H9 (cell line): ENCODE measurements around the gene MGP. TPM values are rescaled to one million over a fixed set of nuclear protein-coding genes. Genes with fewer than 3 reads are reported as not detected.

Experiments
- DNase-seq: peaks from one replicate; pipeline ENCODE4 v3.0.0-alpha.2; 2017
- H2AFZ ChIP-seq: one replicate; pipeline ENCODE4 v1.6.1; 2013; ENCODE audit warnings: mild to moderate bottlenecking, low read length, control low read depth, moderate library complexity
- H2AK5ac ChIP-seq: 2 replicates; pipeline ENCODE4 v1.6.1; 2013; ENCODE audit warnings: low read length, control low read depth, mixed read lengths; ENCODE audit not compliant: insufficient read length
- H2BK120ac ChIP-seq: one replicate; pipeline ENCODE4 v1.6.1; 2013; ENCODE audit warnings: low read depth, mild to moderate bottlenecking, low read length, control low read depth, inconsistent platforms; ENCODE audit not compliant: poor library complexity, severe bottlenecking
- H2BK12ac ChIP-seq: 2 replicates; pipeline ENCODE4 v1.6.1; 2013; ENCODE audit warnings: low read length, control low read depth, mixed read lengths, low read depth; ENCODE audit not compliant: insufficient read length
- H2BK15ac ChIP-seq: 2 replicates; pipeline ENCODE4 v1.6.1; 2013; ENCODE audit warnings: low read depth, low read length, control low read depth
- H2BK20ac ChIP-seq: one replicate; pipeline ENCODE4 v1.6.1; 2013; ENCODE audit warnings: low read depth, mild to moderate bottlenecking, low read length, control low read depth, inconsistent platforms; ENCODE audit not compliant: poor library complexity, severe bottlenecking
- H2BK5ac ChIP-seq: 2 replicates; pipeline ENCODE4 v1.6.1; 2013; ENCODE audit warnings: low read length, control low read depth, mixed read lengths; ENCODE audit not compliant: insufficient read length
- H3K14ac ChIP-seq: 2 replicates; pipeline ENCODE4 v1.6.1; 2013; ENCODE audit warnings: low read length, control low read depth; ENCODE audit not compliant: insufficient read depth
- H3K18ac ChIP-seq: 2 replicates; pipeline ENCODE4 v1.6.1; 2013; ENCODE audit warnings: low read depth, mild to moderate bottlenecking, mixed read lengths, low read length, control low read depth; ENCODE audit not compliant: insufficient read length
- H3K23ac ChIP-seq: 2 replicates; pipeline ENCODE4 v1.6.1; 2013; ENCODE audit warnings: low read length, control low read depth, mixed read lengths, low read depth; ENCODE audit not compliant: insufficient read length
- H3K23me2 ChIP-seq: 2 replicates; pipeline ENCODE4 v1.6.1; 2013; ENCODE audit warnings: low read depth, mild to moderate bottlenecking, mixed read lengths, low read length, control low read depth; ENCODE audit not compliant: insufficient read length, poor library complexity, severe bottlenecking
- H3K27ac ChIP-seq: 2 replicates; pipeline ENCODE4 v1.5.1; 2013; ENCODE audit warnings: low read length, control low read depth, mixed read lengths, low read depth; ENCODE audit not compliant: insufficient read length
- H3K27me3 ChIP-seq: 2 replicates; pipeline ENCODE4 v1.6.1; 2013; ENCODE audit warnings: low read length, control low read depth, inconsistent platforms; ENCODE audit not compliant: insufficient read depth
- H3K4ac ChIP-seq: 2 replicates; pipeline ENCODE4 v1.6.1; 2013; ENCODE audit warnings: low read depth, mild to moderate bottlenecking, control low read depth, inconsistent platforms, low read length, moderate library complexity
- H3K4me1 ChIP-seq: 2 replicates; pipeline ENCODE4 v1.6.1; 2013; ENCODE audit warnings: low read length, control low read depth, inconsistent platforms; ENCODE audit not compliant: insufficient read depth
- H3K4me2 ChIP-seq: 2 replicates; pipeline ENCODE4 v1.6.1; 2013; ENCODE audit warnings: low read length, control low read depth, mixed read lengths; ENCODE audit not compliant: insufficient read length, insufficient read depth
- H3K56ac ChIP-seq: 2 replicates; pipeline ENCODE4 v1.6.1; 2013; ENCODE audit warnings: low read depth, mild to moderate bottlenecking, mixed read lengths, low read length, control low read depth; ENCODE audit not compliant: insufficient read length
- H3K79me1 ChIP-seq: 2 replicates; pipeline ENCODE4 v1.6.1; 2013; ENCODE audit warnings: low read depth, mild to moderate bottlenecking, moderate library complexity, low read length, control low read depth, inconsistent platforms; ENCODE audit not compliant: insufficient read depth, poor library complexity, severe bottlenecking
- H3K79me2 ChIP-seq: 2 replicates; pipeline ENCODE4 v1.6.1; 2013; ENCODE audit warnings: low read length, control low read depth, inconsistent platforms; ENCODE audit not compliant: insufficient read depth
- H3K9ac ChIP-seq: 2 replicates; pipeline ENCODE4 v1.6.1; 2013; ENCODE audit warnings: low read length, control low read depth, mixed read lengths; ENCODE audit not compliant: insufficient read length; ENCODE audit errors: extremely low read depth
- H3K9me3 ChIP-seq: one replicate; pipeline ENCODE4 v1.6.1; 2013; ENCODE audit warnings: low read depth, low read length, inconsistent platforms; ENCODE audit not compliant: control insufficient read depth
- H3T11ph ChIP-seq: one replicate; pipeline ENCODE4 v1.6.1; 2013; ENCODE audit warnings: mild to moderate bottlenecking, low read length, control low read depth, inconsistent platforms
- H4K20me1 ChIP-seq: one replicate; pipeline ENCODE4 v1.6.1; 2013; ENCODE audit not compliant: control insufficient read depth, insufficient read length, insufficient read depth
- H4K5ac ChIP-seq: 2 replicates; pipeline ENCODE4 v1.6.1; 2013; ENCODE audit warnings: low read depth, mild to moderate bottlenecking, mixed read lengths, low read length, control low read depth; ENCODE audit not compliant: insufficient read length
- H4K8ac ChIP-seq: replicated peaks from 2 replicates; pipeline ENCODE4 v1.6.1; 2013; ENCODE audit warnings: low read length, control low read depth, mixed read lengths, low read depth; ENCODE audit not compliant: insufficient read length
- H4K91ac ChIP-seq: 2 replicates; pipeline ENCODE4 v1.6.1; 2013; ENCODE audit warnings: low read depth, mild to moderate bottlenecking, moderate library complexity, mixed read lengths, low read length, control low read depth; ENCODE audit not compliant: insufficient read length
- H3K27ac Mint-ChIP-seq, 3 experiments: 2 replicates in 2 of 3; 3 replicates in 1 of 3; pipeline ENCODE4 v1.8.0; 2020 to 2021; ENCODE audit warnings: mixed read lengths in 3 of 3, mild to moderate bottlenecking in 1 of 3, moderate library complexity in 1 of 3
- H3K27me3 Mint-ChIP-seq: 2 replicates; pipeline ENCODE4 v1.8.0; 2021; ENCODE audit warnings: low read depth, mild to moderate bottlenecking, moderate library complexity, mixed read lengths
- H3K36me3 Mint-ChIP-seq, 3 experiments: 2 replicates in 2 of 3; 3 replicates in 1 of 3; pipeline ENCODE4 v1.8.0; 2020 to 2021; ENCODE audit warnings: low read depth in 3 of 3, mixed read lengths in 3 of 3; ENCODE audit not compliant: insufficient read depth in 1 of 3
- H3K4me1 Mint-ChIP-seq, 2 experiments: 2 replicates each; pipeline ENCODE4 v1.8.0; 2020; ENCODE audit warnings: mixed read lengths in 2 of 2
- H3K4me3 Mint-ChIP-seq, 2 experiments: 2 replicates in 1 of 2; 3 replicates in 1 of 2; pipeline ENCODE4 v1.8.0; 2020 to 2021; ENCODE audit warnings: mild to moderate bottlenecking in 2 of 2, mixed read lengths in 2 of 2, moderate library complexity in 1 of 2
- H3K9me3 Mint-ChIP-seq, 2 experiments: 2 replicates in 1 of 2; 3 replicates in 1 of 2; pipeline ENCODE4 v1.8.0; 2020; ENCODE audit warnings: mild to moderate bottlenecking in 2 of 2, mixed read lengths in 2 of 2, moderate library complexity in 1 of 2
- WGBS: extraction: QIAGEN DNeasy Blood & Tissue Kit; methylation state at CpG from one replicate; pipeline ENCODE4 v1.1.7; 2013; ENCODE audit warnings: missing lambda C conversion rate, low lambda C conversion rate, mixed read lengths; ENCODE audit not compliant: insufficient read length; ENCODE audit errors: extremely low coverage; 5-methylcytosine and 5-hydroxymethylcytosine counted together
- total RNA-seq: library from RNA; stranded (reverse); gene quantifications from 2 replicates; pipeline ENCODE4 v1.2.1, GENCODE V29; 2021
- TF ChIP-seq, protein P1 (sequence below): fragments of 200-600 bp; sonication (generic); conservative IDR thresholded peaks from 3 replicates; pipeline ENCODE4 v1.8.0; 2021; ENCODE audit warnings: antibody characterized with exemption, mild to moderate bottlenecking

Gene MGP
- total RNA-seq, 1 experiment from 2014 or later: not detected

- no CpG with 5 or more reads among the region's 2 CpGs for WGBS
- Mint-ChIP-seq H3K36me3 (no peaks in the 10 kb centered on the region), H3K4me1 (peaks cover 0 to 4% of the 10 kb centered on the region in 2 experiments; a peak in 2 of 4 replicates), H3K27me3 (no peaks in the 10 kb centered on the region), H3K27ac (no peak overlapping the region), H3K9me3 (no peaks in the 10 kb centered on the region), H3K4me3 (no peak overlapping the region)
- no peak overlapping the region for H3K23ac ChIP-seq
- no peak overlapping the region for H3K56ac ChIP-seq
- no peak overlapping the region for H3K4me2 ChIP-seq
- H4K91ac ChIP-seq: no peak overlapping the region
- TF ChIP-seq, protein P1, sequence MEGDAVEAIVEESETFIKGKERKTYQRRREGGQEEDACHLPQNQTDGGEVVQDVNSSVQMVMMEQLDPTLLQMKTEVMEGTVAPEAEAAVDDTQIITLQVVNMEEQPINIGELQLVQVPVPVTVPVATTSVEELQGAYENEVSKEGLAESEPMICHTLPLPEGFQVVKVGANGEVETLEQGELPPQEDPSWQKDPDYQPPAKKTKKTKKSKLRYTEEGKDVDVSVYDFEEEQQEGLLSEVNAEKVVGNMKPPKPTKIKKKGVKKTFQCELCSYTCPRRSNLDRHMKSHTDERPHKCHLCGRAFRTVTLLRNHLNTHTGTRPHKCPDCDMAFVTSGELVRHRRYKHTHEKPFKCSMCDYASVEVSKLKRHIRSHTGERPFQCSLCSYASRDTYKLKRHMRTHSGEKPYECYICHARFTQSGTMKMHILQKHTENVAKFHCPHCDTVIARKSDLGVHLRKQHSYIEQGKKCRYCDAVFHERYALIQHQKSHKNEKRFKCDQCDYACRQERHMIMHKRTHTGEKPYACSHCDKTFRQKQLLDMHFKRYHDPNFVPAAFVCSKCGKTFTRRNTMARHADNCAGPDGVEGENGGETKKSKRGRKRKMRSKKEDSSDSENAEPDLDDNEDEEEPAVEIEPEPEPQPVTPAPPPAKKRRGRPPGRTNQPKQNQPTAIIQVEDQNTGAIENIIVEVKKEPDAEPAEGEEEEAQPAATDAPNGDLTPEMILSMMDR: no peak
- H3K79me1 ChIP-seq: no peaks in the 10 kb centered on the region
- no peak overlapping the region for H3K4ac ChIP-seq
- H3K4me1 ChIP-seq: no peaks in the 10 kb centered on the region
- H2AFZ ChIP-seq: no peak overlapping the region
- no peak overlapping the region for H3K27ac ChIP-seq
- no peaks in the 10 kb centered on the region for H4K20me1 ChIP-seq
- no peak overlapping the region for H2BK5ac ChIP-seq
- H4K5ac ChIP-seq: no peak overlapping the region
- no peak for DNase-seq
- no peak overlapping the region for H3K14ac ChIP-seq
- H2BK15ac ChIP-seq: no peak overlapping the region
- H3K18ac ChIP-seq: no peak overlapping the region
- H2BK120ac ChIP-seq: no peak overlapping the region
- H3T11ph ChIP-seq: no peak overlapping the region
- H2BK12ac ChIP-seq: no peak overlapping the region
- H2AK5ac ChIP-seq: no peak overlapping the region
- no peak overlapping the region for H3K9ac ChIP-seq
- no peaks in the 10 kb centered on the region for H3K23me2 ChIP-seq
- H3K27me3 ChIP-seq: no peaks in the 10 kb centered on the region
- no peaks in the 10 kb centered on the region for H3K79me2 ChIP-seq
- H4K8ac ChIP-seq: no peak overlapping the region
- H2BK20ac ChIP-seq: no peak overlapping the region
- no peaks in the 10 kb centered on the region for H3K9me3 ChIP-seq
Measured at GRCh38 chr12:14902465-14902864, 16.8 kb upstream of the MGP start.
